ENCODE measurements around the gene TEX264. TPM values are rescaled to one million over a fixed set of nuclear protein-coding genes. Genes with fewer than 3 reads are reported as not detected.
A peak's percentile ranks its signal among the peaks of the same experiment; 100 is the strongest.

TEX264 gene
- total and polyA plus RNA-seq, 9 donors: 27.1 to 88.8 (median 40.2) TPM

GRCh38 chr3:51657234-51657633, 13.8 kb upstream of the TEX264 start:
- TF ChIP-seq EP300 (IDR thresholded peaks at IDR 0.05) (no peak), POLR2A (IDR thresholded peaks at IDR 0.05) (no peak), CTCF (IDR thresholded peaks at IDR 0.05) (no peak)
- WGBS, 3 donors: 91 to 97% (median 95%) methylated on average over 3 of the region's 3 CpGs
- intact Hi-C loops (cut with DNase I): no loop called here
- DNase-seq: no peak
- no peak overlapping the region for H3K4me3 ChIP-seq
- no peaks in the 10 kb centered on the region for H3K9me3 ChIP-seq
- H3K27me3 ChIP-seq: no peaks in the 10 kb centered on the region
- no peak overlapping the region for H3K27ac ChIP-seq
- H3K36me3 ChIP-seq: no peaks in the 10 kb centered on the region
- H3K4me1 ChIP-seq (ENCODE audit: insufficient read depth): no peaks in the 10 kb centered on the region

GRCh38 chr3:51659942-51660341, 11.1 kb upstream of the TEX264 start:
- Histone ChIP-seq H3K27ac (no peak overlapping the region), H3K4me1 (ENCODE audit: insufficient read depth) (no peaks in the 10 kb centered on the region), H3K4me3 (no peak overlapping the region), H3K9me3 (no peaks in the 10 kb centered on the region), H3K27me3 (no peaks in the 10 kb centered on the region), H3K36me3 (no peaks in the 10 kb centered on the region)
- WGBS, 3 donors: 94 to 97% (median 96%) methylated on average over 9 of the region's 9 CpGs
- DNase-seq: no peak
- intact Hi-C loops (cut with DNase I): no loop called here
- no peak for TF ChIP-seq CTCF (IDR thresholded peaks at IDR 0.05)
- TF ChIP-seq POLR2A (IDR thresholded peaks at IDR 0.05): no peak
- no peak for TF ChIP-seq EP300 (IDR thresholded peaks at IDR 0.05)

GRCh38 chr3:51662456-51662855, 8.6 kb upstream of the TEX264 start:
- no peak for DNase-seq
- Histone ChIP-seq H3K4me3 (no peak overlapping the region), H3K4me1 (ENCODE audit: insufficient read depth) (no peaks in the 10 kb centered on the region), H3K36me3 (no peaks in the 10 kb centered on the region), H3K27ac (no peak overlapping the region), H3K27me3 (no peaks in the 10 kb centered on the region), H3K9me3 (no peaks in the 10 kb centered on the region)
- 90 to 96% (median 92%) methylated on average over 14 of the region's 14 CpGs for whole genome bisulfite sequencing, 3 donors
- TF ChIP-seq CTCF (IDR thresholded peaks at IDR 0.05): no peak
- no peak for TF ChIP-seq POLR2A (IDR thresholded peaks at IDR 0.05)
- no peak for TF ChIP-seq EP300 (IDR thresholded peaks at IDR 0.05)
- intact Hi-C loops (cut with DNase I): no loop called here

- Histone ChIP-seq H3K4me1 (ENCODE audit: insufficient read depth) (peaks cover 3% of the 10 kb centered on the region), H3K27ac (no peak overlapping the region), H3K36me3 (no peaks in the 10 kb centered on the region), H3K4me3 (no peak overlapping the region), H3K27me3 (no peaks in the 10 kb centered on the region), H3K9me3 (no peaks in the 10 kb centered on the region)
- intact Hi-C loops (cut with DNase I): loop anchor here in 1 of 4 donors (5.0 kb wide), 1 partner anchor 1486 kb away; no protein-coding TSS in a partner anchor
- TF ChIP-seq CTCF (IDR thresholded peaks at IDR 0.05): no peak
- no peak for TF ChIP-seq EP300 (IDR thresholded peaks at IDR 0.05)
- no peak for TF ChIP-seq POLR2A (IDR thresholded peaks at IDR 0.05)
- WGBS, 3 donors: 95 to 100% (median 96%) methylated on average over 1 of the region's 1 CpG
- peak in 1 of 5 donors; percentile 19 for DNase-seq
Observed at GRCh38 chr3:51668756-51669155, 2.3 kb upstream of the TEX264 start.
